Measurements from ENCODE around the gene NOP9. TPM values are rescaled to one million over a fixed set of nuclear protein-coding genes. Genes with fewer than 3 reads are reported as not detected.

The NOP9 gene
- total RNA-seq, 1 donor from 2014 or later, result 14.8 TPM

DNA sequence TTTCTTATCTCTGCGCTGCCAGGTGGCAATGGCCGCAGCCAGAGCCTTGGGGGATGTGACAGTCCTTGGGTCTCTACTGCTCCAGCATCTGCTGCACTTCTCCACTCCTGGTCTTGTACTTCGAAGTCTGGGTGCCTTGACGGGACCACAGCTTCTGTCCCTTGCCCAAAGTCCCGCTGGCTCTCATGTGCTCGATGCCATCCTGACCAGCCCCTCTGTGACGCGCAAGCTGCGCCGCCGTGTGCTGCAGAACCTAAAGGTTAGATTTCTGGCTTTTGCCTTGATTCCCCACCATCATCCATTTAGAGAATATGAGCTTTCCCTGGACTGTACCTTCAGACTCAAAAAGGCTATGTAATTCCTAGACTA is 4.4 kb downstream of the NOP9 start:
- Histone ChIP-seq H3K4me3 (no peak overlapping the region), H3F3A (ENCODE audit: low read depth) (peaks cover 4% of the 10 kb centered on the region), H3K4me2 (no peak overlapping the region), H3K79me2 (ENCODE audit: low read depth) (peaks cover 17% of the 10 kb centered on the region), H3K36me3 (no peaks in the 10 kb centered on the region), H3K9me3 (ENCODE audit: low read depth) (no peaks in the 10 kb centered on the region), H3K9ac (no peak overlapping the region), H2AFZ (replicated peaks) (no peak overlapping the region), H3K27ac (no peak overlapping the region), H3K27me3 (no peaks in the 10 kb centered on the region), H4K20me1 (ENCODE audit: low read depth) (no peaks in the 10 kb centered on the region), H3K4me1 (peaks cover 11% of the 10 kb centered on the region)
- TF ChIP-seq EZH2phosphoT487 (IDR thresholded peaks at IDR 0.05) (no peak), EZH2 (IDR thresholded peaks at IDR 0.05) (no peak)
- TF ChIP-seq, protein P1, sequence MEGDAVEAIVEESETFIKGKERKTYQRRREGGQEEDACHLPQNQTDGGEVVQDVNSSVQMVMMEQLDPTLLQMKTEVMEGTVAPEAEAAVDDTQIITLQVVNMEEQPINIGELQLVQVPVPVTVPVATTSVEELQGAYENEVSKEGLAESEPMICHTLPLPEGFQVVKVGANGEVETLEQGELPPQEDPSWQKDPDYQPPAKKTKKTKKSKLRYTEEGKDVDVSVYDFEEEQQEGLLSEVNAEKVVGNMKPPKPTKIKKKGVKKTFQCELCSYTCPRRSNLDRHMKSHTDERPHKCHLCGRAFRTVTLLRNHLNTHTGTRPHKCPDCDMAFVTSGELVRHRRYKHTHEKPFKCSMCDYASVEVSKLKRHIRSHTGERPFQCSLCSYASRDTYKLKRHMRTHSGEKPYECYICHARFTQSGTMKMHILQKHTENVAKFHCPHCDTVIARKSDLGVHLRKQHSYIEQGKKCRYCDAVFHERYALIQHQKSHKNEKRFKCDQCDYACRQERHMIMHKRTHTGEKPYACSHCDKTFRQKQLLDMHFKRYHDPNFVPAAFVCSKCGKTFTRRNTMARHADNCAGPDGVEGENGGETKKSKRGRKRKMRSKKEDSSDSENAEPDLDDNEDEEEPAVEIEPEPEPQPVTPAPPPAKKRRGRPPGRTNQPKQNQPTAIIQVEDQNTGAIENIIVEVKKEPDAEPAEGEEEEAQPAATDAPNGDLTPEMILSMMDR (IDR thresholded peaks at IDR 0.05), result no peak
- no peak for DNase-seq (ENCODE audit: low spot score)
- H3K36me3 Mint-ChIP-seq, result peaks cover 22% of the 10 kb centered on the region
- H3K27ac Mint-ChIP-seq, result no peak overlapping the region
- H3K27me3 Mint-ChIP-seq (ENCODE audit: insufficient read depth, low read depth), result peaks cover 11% of the 10 kb centered on the region
- peaks cover 20% of the 10 kb centered on the region for H3K4me1 Mint-ChIP-seq
- no peaks in the 10 kb centered on the region for H3K9me3 Mint-ChIP-seq
- no peak overlapping the region for H3K4me3 Mint-ChIP-seq

DNA sequence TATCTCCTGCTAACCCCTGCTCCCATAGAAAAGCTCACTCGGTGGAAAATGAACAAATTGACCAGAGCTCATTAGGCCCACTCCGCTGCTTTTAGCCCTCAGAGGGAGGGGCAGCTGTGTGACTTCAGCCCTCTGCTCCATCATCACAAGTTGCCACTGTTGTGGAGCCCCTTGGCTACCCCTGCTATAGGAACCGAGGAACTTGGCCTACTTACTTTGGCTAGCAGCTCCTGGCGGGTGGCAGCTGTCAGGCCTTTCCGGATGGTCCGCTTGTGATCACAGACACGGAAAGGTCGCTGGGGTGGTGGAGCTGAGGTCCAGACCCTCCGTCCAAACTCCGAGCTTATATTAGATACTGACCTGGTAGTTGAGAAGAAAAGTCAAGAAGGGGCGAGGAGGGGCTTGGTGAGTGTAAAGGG is 7.5 kb downstream of the NOP9 start:
- peaks cover 5% of the 10 kb centered on the region for H3K4me1 Mint-ChIP-seq
- H3K36me3 Mint-ChIP-seq, result peaks cover 19% of the 10 kb centered on the region
- Histone ChIP-seq H4K20me1 (ENCODE audit: low read depth) (no peaks in the 10 kb centered on the region), H2AFZ (replicated peaks) (no peak overlapping the region), H3K27ac (no peak overlapping the region), H3K4me3 (no peak overlapping the region), H3F3A (ENCODE audit: low read depth) (no peaks in the 10 kb centered on the region), H3K4me2 (no peak overlapping the region), H3K9me3 (ENCODE audit: low read depth) (no peaks in the 10 kb centered on the region), H3K9ac (no peak overlapping the region), H3K27me3 (no peaks in the 10 kb centered on the region), H3K79me2 (ENCODE audit: low read depth) (no peaks in the 10 kb centered on the region), H3K4me1 (no peaks in the 10 kb centered on the region), H3K36me3 (no peaks in the 10 kb centered on the region)
- H3K27ac Mint-ChIP-seq, result no peak overlapping the region
- TF ChIP-seq EZH2phosphoT487 (IDR thresholded peaks at IDR 0.05) (no peak), EZH2 (IDR thresholded peaks at IDR 0.05) (no peak)
- TF ChIP-seq, protein P1 (IDR thresholded peaks at IDR 0.05), result no peak
- H3K9me3 Mint-ChIP-seq, result no peaks in the 10 kb centered on the region
- DNase-seq (ENCODE audit: low spot score), result no peak
- no peak overlapping the region for H3K4me3 Mint-ChIP-seq
- H3K27me3 Mint-ChIP-seq (ENCODE audit: insufficient read depth, low read depth), result peaks cover 10% of the 10 kb centered on the region

DNA sequence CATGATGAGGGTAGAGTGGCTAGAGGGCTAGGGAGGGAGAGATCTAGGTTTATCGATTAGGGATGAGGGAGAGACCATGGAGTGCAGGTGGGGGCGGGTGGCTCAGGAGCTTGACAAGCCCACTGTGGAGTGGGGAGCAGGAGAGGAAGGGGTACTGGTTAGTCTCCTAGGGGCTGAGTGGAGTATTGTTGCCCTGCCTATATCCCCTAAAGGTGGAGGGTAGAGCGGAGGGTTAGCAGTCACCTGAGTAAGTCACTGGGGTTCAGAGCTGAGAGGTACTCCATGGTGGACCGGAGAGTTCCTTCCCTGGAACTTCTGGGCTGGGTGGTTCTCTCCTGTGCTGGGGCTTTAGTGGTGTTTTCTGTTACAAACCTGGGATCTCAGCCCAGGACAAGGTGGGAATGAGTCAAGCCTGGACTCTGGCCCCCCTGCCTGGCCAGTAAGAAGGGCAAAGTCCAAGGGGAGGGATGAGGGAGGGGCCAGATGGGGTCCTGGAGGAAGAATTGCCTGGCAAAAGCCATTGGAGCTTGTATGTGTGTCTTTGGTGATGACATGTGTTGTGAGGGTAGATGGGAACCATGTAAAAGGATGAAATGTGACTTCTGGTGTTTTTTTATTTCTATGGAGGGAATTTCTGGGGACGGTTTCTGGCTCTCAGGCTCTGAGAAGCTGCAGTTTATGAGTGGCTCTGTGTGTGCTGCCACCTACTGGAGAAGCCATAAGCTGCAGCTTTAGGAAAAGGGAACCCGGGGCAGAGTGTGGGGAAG is 8.1 kb downstream of the NOP9 start, which contains the start of gene CIDEB:
CIDEB (minus strand) TSS at position 403 of the 767 bp plus-strand sequence; CDS start at position 284, 119 bp downstream.
- no peak within 1 kb of the TSS for H3K4me3 Mint-ChIP-seq
- H3K4me2 ChIP-seq, result no peak within 1 kb of the TSS
- H3K9ac ChIP-seq, result no peak within 1 kb of the TSS
- no peak within 1 kb of the TSS for H2AFZ ChIP-seq (replicated peaks)
- H3K36me3 ChIP-seq, result no peaks in the 10 kb centered on the region
- peaks cover 10% of the 10 kb centered on the region for H3K27me3 Mint-ChIP-seq (ENCODE audit: insufficient read depth, low read depth)
- H3K4me1 ChIP-seq, result no peaks in the 10 kb centered on the region
- peaks cover 5% of the 10 kb centered on the region for H3K4me1 Mint-ChIP-seq
- no peak for TF ChIP-seq EZH2phosphoT487 (IDR thresholded peaks at IDR 0.05)
- TF ChIP-seq EZH2 (IDR thresholded peaks at IDR 0.05), result no peak
- TF ChIP-seq, protein P1 (IDR thresholded peaks at IDR 0.05), result peak; percentile 92
- H3K9me3 Mint-ChIP-seq, result no peaks in the 10 kb centered on the region
- H3K36me3 Mint-ChIP-seq, result peaks cover 16% of the 10 kb centered on the region
- H3K27ac ChIP-seq, result no peak within 1 kb of the TSS
- peak; percentile 66 for DNase-seq (ENCODE audit: low spot score)
- H3K9me3 ChIP-seq (ENCODE audit: low read depth), result no peaks in the 10 kb centered on the region
- H3K27ac Mint-ChIP-seq, result no peak within 1 kb of the TSS
- H3K79me2 ChIP-seq (ENCODE audit: low read depth), result no peaks in the 10 kb centered on the region
- H3F3A ChIP-seq (ENCODE audit: low read depth), result no peaks in the 10 kb centered on the region
- H3K4me3 ChIP-seq, result no peak within 1 kb of the TSS
- H4K20me1 ChIP-seq (ENCODE audit: low read depth), result no peaks in the 10 kb centered on the region
- no peaks in the 10 kb centered on the region for H3K27me3 ChIP-seq
